GM18526 (cell line): ENCODE measurements around the gene HPS6.

ENCODE experiments used
- POLR2A ChIP-seq: IDR thresholded peaks from 3 replicates; pipeline ENCODE4 v1.6.1; 2011; ENCODE audit not compliant: insufficient read length; ENCODE audit errors: extremely low read depth

Gene HPS6

DNA sequence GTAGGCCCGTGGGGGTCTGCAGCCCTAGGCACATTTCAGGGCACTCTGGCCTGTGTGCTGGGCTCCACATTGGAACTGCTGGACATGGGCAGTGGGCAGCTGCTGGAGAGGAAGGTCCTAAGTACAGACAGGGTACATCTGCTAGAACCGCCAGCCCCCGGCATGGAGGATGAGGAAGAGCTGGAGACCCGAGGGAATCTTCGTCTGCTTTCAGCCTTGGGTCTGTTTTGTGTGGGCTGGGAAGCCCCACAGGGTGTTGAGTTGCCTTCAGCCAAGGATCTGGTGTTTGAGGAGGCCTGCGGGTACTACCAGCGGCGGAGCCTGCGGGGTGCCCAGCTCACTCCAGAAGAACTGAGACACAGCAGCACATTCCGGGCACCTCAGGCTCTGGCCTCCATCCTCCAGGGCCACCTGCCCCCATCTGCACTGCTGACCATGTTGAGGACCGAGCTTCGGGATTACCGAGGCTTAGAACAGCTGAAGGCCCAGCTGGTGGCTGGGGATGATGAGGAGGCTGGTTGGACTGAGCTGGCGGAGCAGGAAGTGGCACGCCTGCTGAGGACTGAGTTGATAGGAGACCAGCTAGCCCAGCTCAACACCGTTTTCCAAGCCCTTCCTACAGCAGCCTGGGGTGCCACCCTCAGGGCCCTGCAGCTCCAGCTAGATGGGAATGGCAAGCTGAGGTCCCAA, 1.4 kb downstream of the HPS6 start:
- no peak for TF ChIP-seq POLR2A

DNA sequence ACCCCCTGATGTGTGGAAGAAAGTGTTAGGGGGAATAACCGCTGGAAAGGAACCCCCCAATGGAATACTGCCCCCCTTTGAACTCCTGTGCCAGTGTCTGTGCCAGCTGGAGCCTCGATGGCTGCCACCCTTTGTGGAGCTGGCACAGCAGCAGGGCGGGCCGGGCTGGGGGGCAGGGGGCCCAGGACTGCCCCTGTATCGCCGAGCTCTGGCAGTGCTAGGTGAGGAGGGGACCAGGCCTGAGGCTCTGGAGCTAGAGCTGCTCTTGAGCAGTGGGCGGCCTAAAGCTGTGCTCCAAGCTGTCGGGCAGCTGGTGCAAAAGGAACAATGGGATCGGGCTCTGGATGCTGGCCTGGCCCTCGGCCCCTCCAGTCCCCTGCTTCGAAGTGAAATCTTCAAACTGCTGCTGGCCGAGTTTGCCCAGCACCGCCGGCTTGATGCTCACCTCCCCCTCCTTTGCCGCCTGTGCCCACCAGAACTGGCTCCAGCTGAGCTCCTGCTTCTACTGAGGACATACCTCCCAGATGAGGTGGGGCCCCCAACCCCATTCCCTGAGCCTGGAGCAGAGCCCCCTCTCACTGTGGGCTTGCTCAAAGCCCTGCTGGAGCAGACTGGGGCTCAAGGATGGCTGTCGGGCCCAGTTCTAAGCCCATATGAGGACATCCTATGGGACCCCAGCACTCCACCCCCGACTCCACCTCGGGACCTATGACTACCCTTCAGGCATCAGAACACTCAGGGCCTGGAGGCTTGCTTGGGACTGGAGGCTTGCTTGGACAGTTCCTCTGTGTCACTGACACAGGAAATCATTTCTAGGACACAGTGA, 2.2 kb downstream of the HPS6 start:
- TF ChIP-seq POLR2A, result no peak

GRCh38 chr10:102068216-102068615, 3.1 kb downstream of the HPS6 start:
- TF ChIP-seq POLR2A, result no peak

- no peak for TF ChIP-seq POLR2A
Measured at GRCh38 chr10:102069071-102069470, 3.9 kb downstream of the HPS6 start.

DNA sequence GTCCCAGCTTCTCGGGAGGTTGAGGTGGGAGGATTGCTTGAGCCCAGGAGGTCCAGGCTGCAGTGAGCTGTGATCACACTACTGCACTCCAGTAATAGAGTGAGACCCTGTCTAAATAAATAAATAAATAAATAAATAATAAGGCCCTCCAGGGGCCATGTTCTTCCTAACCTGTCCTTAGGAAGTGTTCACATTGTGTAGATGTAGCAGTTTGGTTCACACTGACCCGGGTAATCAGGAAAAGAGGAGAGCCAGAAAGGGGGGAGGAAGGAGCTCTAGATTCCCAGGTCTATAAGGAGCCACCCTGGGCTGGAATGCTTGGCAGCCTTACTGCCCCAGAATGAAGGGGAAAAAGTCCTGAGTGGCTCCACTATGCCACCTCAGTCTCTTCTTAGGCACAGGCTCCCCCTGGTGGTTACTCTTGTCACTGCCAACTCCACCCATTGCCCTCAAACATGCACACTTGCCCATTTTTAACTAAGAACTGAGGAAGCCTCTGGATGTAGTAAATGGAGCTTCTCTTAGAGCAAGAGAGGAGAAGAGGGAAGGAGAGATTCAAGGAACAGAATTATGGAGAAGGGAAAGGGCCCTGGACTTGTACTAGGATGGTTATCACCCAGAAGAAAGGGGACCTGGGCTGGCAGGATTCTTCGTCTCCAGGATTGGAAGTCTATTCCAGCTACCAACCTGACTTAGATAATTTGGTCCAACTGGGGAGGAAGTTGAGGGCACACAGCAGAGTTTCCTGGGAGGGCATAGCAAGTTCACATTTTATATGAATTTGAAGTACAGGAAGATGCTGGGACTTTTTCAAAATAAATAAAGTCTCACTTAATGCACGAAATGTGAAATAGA, 7.8 kb downstream of the HPS6 start:
- no peak for TF ChIP-seq POLR2A

DNA sequence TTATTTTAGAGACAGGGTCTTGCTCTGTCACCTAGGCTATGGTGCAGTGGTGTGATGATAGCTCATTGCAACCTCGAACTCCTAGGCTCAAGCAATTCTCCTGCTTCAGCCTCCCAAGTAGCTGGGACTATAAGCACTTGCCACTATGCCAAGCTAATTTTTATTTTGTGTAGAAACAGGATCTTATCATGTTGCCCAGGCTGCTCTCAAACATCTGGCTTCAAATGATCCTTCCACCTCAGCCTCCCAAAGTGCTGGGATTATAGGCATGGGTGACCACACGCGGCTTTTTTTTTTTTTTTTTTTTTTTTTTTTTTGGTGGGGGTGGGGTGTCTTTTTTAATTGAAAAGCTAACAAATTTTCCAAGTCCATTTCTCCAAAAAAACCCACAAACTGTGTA, 18.4 kb downstream of the HPS6 start:
- no peak for TF ChIP-seq POLR2A

DNA sequence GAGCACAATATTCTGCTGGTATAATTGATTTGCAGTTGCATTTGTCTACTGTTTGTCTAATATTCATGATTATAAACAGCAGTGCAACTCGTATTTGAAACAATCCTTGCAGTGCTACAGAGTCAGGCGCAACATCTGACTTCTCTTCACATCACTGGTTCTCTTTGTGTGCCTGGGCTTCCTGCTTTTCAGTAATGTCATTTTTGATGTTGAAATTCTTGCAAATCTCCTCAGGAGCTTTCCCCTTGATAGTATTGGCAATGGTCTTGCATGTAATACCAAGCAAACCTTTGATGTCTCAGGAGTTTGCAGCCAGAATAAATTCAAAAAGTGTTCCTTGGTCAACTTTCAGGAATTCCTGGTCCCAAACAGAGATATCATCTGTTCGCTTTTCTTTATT, 20.2 kb downstream of the HPS6 start:
- TF ChIP-seq POLR2A, result no peak

GRCh38 chr10:102086196-102086595, 21.0 kb downstream of the HPS6 start:
- TF ChIP-seq POLR2A, result no peak

DNA sequence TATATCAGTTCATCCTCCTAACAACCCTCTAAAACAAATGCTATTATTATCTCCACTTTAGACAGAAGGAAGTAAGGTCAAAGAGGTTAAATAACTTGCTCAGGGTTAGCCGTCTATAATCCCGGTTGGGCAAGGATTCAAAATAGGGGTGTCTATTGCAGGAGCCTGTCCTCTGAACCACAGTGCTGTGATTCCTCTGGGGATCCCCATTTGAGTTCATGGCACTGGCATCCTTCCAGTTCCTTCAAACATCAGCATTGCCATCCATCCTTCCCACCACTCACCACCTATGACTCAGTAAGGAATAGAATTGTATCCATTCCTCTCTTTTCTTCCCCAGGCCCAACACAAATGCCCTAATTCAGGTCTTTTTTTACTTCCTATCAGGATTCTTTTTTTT, 25.6 kb downstream of the HPS6 start:
- TF ChIP-seq POLR2A, result no peak

DNA sequence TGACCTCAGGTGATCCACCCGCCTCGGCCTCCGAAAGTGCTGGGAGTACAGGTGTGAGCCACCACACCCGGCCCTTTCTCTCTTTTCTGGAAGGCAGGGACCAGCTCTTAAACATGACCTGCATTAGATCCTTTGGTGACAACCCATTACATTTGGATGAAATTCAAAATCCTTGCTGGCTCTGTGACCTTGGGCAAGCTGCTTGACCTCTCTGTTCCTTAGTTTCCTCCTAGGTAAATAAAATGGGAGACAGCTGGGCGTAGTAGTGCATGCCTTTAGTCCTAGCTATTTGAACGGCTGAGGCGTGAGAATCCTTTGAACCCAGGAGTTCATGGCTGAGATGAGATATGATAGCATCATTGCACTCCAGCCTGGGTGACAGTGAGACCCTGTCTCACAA, 31.3 kb downstream of the HPS6 start:
- TF ChIP-seq POLR2A, result no peak

DNA sequence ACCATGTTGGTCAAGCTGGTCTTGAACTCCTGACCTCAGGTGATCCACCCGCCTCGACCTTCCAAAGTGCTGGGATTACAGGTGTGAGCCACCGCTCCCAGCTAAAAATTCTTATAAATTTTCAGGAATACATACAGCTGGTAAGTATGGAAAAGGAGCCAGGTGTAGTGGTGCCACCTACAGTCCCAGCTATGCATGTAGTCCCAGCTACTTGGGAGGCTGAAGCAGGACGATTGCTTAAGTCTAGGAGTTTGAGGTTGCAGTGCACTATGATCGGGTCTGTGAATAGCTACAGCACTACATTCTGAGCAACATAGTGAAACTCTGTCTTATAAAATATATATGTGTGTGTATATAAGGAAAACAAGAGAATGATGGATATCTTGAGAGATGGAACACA, 36.0 kb downstream of the HPS6 start:
- no peak for TF ChIP-seq POLR2A

DNA sequence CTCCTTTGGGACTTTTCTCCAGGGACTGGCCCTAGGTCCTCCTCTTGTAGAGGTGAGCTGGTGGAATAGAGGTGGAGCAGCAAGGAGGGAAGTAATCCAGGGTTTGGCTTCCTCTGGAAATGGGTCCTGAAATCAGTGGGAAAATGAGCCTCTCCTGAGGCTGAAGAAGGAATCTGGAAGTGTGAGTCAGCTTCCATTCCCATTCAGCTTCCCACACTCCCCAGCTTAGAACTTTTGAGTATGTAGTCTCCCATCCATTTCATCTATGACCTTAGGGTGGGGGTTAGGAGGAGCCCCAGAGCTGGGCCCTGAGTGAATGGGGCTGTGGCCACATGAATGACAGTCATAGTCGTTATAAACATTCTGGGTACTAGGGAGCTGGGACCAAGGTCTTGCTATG, 37.3 kb downstream of the HPS6 start:
- no peak for TF ChIP-seq POLR2A

GRCh38 chr10:102106998-102107397, 41.8 kb downstream of the HPS6 start:
- TF ChIP-seq POLR2A, result no peak

DNA sequence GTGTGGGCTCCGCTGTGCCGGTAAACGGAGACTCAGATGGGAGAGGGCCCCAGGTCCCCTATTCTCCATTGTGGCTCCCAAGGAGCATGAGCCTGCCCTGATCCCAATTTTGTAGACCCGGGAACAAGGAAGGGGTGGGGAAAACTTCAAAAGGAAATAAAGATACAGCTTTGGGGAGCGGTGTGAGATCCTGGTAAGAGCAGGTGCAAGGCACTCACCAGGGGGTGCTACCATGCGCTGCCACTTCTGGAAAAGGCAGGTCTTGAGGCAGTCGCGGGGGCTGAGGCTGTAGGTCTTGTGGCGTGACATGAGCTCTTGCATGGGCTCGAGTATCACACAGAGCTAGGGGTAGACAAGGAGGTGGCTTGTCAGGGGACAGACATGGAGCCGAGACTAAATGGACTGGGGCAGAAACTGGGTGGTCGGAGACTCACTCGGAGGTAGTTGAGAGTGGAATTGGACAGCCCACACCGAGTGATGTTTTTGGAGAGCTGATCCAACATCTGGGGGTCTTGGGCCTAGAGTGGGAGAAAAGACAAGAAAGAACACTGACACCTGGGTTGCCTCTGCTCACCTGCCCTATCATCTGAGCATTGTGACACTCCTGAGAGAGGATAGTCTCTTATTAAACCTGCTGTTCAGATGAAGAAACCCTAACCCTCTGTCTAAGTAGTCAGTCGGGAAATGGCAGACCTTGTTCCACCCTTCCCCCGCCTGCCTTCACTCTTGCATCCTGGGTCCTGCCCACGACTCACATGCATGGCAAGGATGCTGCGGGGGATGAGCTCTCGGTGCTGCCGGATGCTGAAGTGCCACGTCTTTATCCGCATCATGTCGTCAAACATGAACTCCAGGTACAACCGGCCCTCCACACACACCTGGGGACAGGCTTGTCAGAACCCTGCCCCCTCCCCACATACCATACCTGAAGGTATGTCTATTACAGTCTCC, 44.3 kb downstream of the HPS6 start:
- TF ChIP-seq POLR2A, result no peak

DNA sequence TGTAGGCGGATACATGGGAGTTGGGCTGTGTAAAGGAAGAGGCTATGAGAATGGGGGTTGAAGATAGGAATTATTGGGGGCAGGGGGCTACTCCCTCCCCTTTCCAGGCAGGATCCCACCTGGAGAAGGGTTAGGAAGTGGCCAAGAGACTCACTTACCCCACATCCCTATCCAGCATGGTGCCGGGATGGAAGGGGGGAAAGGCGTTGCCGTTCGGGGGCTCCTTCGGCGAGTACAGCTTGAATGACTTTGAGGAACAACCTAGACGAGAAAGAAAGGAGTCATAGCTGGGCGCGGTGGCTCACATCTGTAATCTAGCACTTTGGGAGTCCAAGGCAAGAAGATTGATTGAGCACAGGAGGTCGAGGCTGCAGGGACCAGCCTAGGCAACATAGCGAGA, 46.1 kb downstream of the HPS6 start:
- TF ChIP-seq POLR2A, result no peak
